Measurements from ENCODE around the gene EHMT1.
"Not testable (repeated sequence)": the region's sequence is repeated elsewhere in the genome, so short reads cannot be mapped to it uniquely, and the experiment has no call there.

The EHMT1 gene

DNA sequence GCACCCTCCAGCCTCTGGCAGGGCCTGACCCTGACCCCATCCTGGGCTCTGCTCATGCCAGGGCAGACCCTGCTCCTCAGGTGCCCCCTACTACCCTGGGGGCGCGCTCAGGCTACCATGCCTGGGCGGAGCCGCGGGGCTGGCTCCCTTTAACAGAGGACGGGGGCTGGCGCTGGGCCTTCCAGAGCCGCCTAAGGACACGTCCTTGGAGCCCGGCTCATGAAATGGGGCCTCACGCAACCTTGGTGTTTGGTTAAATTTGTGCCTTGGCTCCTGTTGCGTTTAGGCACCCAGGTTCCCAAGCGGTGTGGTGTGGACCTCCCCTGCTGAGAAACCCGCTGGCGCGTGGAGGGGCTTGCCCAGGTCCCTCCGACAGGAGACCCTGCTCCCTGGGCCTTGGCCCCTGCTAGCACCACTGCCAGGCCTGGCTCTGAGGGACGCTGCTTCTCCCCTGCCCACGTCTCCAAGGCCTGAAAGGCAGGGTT lies 3.4 kb upstream of the EHMT1 start:
- DNase-seq, result no peak

- peak; percentile 17 for DNase-seq
Measured at GRCh38 chr9:137619240-137620047, 639 bp downstream of the EHMT1 start.

GRCh38 chr9:137620048-137620405 lies 1.2 kb downstream of the EHMT1 start:
- DNase-seq, result no peak

- no peak for DNase-seq
Measured at GRCh38 chr9:137620581-137620980, 1.8 kb downstream of the EHMT1 start.

- no peak for DNase-seq
Measured at GRCh38 chr9:137621131-137621757, 2.4 kb downstream of the EHMT1 start.

DNA sequence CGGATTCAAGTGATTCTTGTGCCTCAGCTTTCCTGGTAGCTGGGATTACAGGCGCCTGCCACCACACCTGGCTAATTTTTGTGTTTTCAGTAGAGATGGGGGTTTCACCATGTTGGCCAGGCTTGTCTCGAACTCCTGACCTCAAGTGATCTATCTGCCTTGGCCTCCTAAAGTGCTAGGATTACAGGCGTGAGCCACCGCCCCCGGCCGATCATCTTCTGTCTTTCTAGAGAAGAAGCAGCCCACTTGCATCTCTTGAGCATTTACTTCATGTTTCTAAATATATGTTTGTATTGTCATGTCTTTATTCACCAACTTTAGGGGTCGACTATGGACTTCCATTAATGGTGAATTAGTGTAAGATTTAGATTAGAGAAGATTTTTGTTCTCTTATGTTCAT lies 3.4 kb downstream of the EHMT1 start:
- DNase-seq, result not testable (repeated sequence)

- no peak for DNase-seq
Measured at GRCh38 chr9:137626464-137626863, 7.7 kb downstream of the EHMT1 start.

- DNase-seq, result not testable (repeated sequence)
Measured at GRCh38 chr9:137627406-137627805, 8.6 kb downstream of the EHMT1 start.

DNA sequence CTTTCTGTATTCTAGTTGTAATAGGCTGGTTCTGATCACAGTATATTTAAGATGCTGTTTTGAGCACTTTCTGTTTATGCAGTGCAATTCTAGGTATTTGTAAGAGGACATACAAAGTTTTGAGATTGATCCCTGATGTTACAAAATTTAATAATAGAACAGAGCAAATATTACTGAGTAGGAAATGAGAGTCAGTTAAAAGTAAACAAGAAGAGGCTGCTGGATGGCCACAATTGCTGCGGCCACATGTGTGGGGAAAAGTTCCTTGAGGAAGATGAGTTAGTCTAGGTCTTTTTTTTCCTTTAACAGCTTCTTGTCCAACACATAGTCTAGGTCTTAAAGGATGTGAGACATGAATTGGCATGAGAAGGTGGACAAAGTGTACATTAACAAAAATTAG lies 11.3 kb downstream of the EHMT1 start:
- no peak for DNase-seq

- DNase-seq, result no peak
Measured at GRCh38 chr9:137630679-137631078, 11.9 kb downstream of the EHMT1 start.

- no peak for DNase-seq
Measured at GRCh38 chr9:137631345-137632229, 12.8 kb downstream of the EHMT1 start.

DNA sequence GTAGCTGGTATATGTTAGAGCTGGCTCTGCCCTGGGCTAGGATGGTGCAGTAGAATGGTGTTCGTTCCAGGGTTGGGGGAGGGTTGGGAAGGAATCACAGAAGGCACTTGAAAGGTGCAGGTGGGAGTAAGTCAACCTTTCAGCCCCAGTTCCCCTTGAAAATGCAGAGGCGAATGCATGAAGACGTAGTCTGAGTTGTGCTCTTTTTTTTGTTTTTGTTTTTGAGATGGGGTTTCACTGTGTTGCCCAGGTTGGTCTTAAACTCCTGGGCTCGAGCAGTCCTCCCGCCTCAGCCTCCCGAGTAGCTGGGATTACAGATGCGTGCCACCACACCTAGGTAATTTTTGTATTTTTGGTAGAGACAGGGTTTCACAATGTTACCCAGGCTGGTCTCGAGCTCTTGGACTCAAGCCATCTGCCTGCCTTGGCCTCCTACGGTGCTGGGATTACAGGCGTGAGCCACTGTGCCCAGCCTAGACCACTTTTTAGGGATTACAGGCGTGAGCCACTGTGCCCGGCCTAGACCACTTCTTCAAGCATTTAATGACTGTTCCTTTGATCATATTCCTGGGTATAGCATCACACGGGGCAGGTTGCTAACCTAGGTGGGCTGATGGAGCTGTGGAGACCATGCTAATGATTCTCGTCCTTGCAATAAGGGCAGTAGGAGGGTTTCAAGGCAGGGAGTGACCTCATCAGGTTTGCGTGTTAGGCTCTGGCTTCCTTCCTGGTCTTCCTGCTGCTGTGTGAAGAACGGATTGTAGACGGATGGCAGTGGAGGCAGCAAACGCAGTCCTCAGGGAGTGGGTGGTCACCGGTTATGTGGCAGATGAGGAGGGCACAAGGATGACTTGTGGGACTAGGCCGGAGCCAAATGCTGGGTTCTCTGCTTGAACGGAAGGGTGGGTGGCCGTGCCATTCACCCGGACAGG lies 13.7 kb downstream of the EHMT1 start:
- DNase-seq, result no peak

- no peak for DNase-seq
Measured at GRCh38 chr9:137634016-137634415, 15.2 kb downstream of the EHMT1 start.

GRCh38 chr9:137638680-137639079 lies 19.9 kb downstream of the EHMT1 start:
- DNase-seq, result no peak

GRCh38 chr9:137639303-137640051 lies 20.7 kb downstream of the EHMT1 start:
- DNase-seq, result no peak

DNA sequence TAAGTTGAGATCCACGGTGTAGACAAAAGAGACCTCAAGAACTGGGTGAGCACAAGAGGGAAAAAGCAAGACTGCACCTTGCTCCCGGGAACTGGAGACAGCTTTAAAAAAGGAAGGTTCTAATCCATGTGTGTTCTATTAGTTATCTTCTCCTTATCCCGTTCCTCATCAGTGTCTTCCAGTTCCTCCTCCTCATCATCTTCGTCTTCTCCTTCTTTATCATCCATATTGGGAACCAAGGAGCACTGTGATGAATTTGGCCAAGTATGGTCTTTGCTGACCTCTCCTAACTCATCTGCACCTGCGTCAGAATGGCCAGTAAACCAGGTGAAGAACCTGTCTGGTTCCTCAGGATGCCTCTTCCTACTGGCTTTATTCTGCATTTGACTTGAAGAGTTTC lies 22.1 kb downstream of the EHMT1 start:
- DNase-seq, result no peak

- no peak for DNase-seq
Measured at GRCh38 chr9:137642118-137642601, 23.4 kb downstream of the EHMT1 start.

DNA sequence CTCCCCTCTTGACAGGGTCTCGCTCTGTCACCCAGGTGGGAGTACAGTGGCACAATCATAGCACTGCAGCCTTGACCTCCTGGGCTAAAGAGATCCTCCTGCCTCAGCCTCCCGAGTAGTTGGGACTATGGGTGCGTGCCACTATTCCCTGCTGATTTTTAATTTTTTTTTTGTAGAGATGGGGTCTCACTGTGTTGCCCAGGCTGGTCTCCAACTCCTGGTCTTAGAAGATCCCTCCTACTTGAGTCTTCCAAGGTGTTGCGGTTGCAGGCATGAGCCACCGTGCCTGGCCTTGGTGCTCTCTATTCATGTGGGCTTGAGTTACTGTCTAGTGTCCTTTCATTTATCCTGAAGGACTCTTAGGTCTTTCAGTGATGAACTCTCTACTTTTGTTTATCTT lies 24.1 kb downstream of the EHMT1 start:
- DNase-seq, result no peak

GRCh38 chr9:137643921-137644320 lies 25.1 kb downstream of the EHMT1 start:
- DNase-seq, result no peak

DNA sequence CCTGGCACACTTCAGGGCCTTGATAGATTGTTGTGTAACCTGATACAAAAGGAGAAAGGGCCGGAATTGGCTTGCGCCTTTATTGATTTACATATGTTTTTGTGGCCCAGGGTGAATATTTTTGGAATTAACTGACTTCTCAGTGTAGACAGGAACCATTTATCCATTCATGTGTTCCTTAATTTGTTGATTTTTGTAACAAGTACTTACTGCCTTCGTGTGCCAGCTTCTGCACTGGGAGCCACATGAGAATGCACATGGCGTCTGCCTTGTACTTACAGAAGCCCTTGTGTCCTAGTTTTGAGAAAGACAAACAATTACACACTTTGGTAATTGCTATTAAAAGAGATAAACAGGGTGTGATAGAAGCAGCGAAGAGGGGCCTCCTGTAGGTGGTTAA lies 26.4 kb downstream of the EHMT1 start:
- DNase-seq, result no peak

DNA sequence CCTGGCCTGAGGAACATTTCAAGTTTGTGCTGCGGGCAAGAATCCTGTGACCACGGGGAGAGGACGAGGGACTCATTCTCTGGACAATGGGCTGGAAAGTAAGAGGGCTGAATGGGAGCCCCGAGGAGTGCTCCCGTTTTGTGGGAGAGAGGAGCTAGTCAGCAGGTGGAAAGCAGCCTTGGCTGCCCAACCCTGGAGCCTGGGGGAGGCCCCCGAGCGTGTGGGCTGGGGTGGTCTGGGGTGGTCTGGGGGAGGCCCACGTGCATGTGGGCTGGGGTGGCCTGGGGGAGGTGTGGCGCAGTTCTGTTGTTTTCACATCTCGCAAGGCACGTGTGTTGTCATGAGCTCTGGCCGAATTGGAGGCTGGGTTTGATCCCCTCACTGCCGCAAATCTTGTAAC lies 27.5 kb downstream of the EHMT1 start:
- no peak for DNase-seq

Measured in effector CD4-positive, alpha-beta T cell (primary cell).